ELR (cell line): ENCODE measurements around the gene TYSND1.
"Not testable (repeated sequence)": the region's sequence is repeated elsewhere in the genome, so short reads cannot be mapped to it uniquely, and the experiment has no call there.

Source experiments
- DNase-seq: peaks from one replicate; pipeline ENCODE4 v3.0.0-alpha.2; 2015; ENCODE audit warnings: low read depth

TYSND1 gene

GRCh38 chr10:70109064-70109729 lies 37.3 kb downstream of the TYSND1 start:
- no peak for DNase-seq

GRCh38 chr10:70106958-70107791 lies 39.3 kb downstream of the TYSND1 start:
- DNase-seq = peak; percentile 39

- DNase-seq = no peak
Measured at GRCh38 chr10:70101668-70102067, 44.8 kb downstream of the TYSND1 start.

- not testable (repeated sequence) for DNase-seq
Measured at GRCh38 chr10:70101068-70101562, 45.4 kb downstream of the TYSND1 start.

- DNase-seq = no peak
Measured at GRCh38 chr10:70098271-70098670, 48.2 kb downstream of the TYSND1 start.

- DNase-seq = no peak
Measured at GRCh38 chr10:70097459-70097858, 49.0 kb downstream of the TYSND1 start.

GRCh38 chr10:70096705-70097420 lies 49.6 kb downstream of the TYSND1 start:
- DNase-seq = no peak

- DNase-seq = no peak
Measured at GRCh38 chr10:70096016-70096704, 50.3 kb downstream of the TYSND1 start.

- DNase-seq = no peak
Measured at GRCh38 chr10:70094250-70094649, 52.2 kb downstream of the TYSND1 start.

- DNase-seq = no peak
Measured at GRCh38 chr10:70093335-70093944, 53.1 kb downstream of the TYSND1 start.

- no peak for DNase-seq
Measured at GRCh38 chr10:70092389-70092718, 54.1 kb downstream of the TYSND1 start.

- no peak for DNase-seq
Measured at GRCh38 chr10:70090951-70091350, 55.5 kb downstream of the TYSND1 start.

- DNase-seq = peak; percentile 3
Measured at GRCh38 chr10:70090013-70090412, 56.5 kb downstream of the TYSND1 start.

- DNase-seq = no peak
Measured at GRCh38 chr10:70088308-70088698, 58.2 kb downstream of the TYSND1 start.
